Measurements from ENCODE around the gene B3GALNT1.
"Not testable (repeated sequence)": the region's sequence is repeated elsewhere in the genome, so short reads cannot be mapped to it uniquely, and the experiment has no call there.

The B3GALNT1 gene

DNA sequence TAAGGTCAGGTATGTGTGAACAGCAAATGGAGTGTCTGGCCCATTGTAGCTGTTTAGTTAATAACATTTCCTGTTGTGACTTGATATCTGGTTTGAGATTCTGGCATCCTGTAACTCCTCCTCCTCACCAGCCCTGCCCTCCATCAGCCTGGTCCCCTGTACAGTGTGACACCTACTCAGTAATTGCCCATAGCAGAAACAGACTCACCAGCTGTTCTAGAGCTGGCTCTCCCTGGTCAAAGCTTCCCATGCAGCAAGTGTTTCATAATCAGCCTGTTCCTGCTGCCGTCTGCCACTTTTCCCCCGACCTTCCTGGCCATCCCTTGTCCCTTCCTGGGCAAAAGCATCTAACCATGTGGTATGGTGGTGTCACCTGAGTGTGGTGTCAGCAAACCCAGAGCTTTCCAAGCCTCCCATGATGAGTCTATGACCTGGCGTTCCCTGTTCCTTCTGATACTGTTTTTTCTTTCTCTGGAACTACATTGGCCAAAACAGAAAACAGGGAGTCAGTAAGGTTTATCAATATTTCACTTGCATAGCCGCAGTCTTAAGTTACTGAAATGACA lies 55.4 kb downstream of the B3GALNT1 start:
- no peak overlapping the region for H3K4me3 ChIP-seq
- TF ChIP-seq, protein P1, sequence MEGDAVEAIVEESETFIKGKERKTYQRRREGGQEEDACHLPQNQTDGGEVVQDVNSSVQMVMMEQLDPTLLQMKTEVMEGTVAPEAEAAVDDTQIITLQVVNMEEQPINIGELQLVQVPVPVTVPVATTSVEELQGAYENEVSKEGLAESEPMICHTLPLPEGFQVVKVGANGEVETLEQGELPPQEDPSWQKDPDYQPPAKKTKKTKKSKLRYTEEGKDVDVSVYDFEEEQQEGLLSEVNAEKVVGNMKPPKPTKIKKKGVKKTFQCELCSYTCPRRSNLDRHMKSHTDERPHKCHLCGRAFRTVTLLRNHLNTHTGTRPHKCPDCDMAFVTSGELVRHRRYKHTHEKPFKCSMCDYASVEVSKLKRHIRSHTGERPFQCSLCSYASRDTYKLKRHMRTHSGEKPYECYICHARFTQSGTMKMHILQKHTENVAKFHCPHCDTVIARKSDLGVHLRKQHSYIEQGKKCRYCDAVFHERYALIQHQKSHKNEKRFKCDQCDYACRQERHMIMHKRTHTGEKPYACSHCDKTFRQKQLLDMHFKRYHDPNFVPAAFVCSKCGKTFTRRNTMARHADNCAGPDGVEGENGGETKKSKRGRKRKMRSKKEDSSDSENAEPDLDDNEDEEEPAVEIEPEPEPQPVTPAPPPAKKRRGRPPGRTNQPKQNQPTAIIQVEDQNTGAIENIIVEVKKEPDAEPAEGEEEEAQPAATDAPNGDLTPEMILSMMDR (IDR thresholded peaks at IDR 0.05): no peak
- no peak for DNase-seq (ENCODE audit: low spot score)
- no peak overlapping the region for H3K27ac ChIP-seq

DNA sequence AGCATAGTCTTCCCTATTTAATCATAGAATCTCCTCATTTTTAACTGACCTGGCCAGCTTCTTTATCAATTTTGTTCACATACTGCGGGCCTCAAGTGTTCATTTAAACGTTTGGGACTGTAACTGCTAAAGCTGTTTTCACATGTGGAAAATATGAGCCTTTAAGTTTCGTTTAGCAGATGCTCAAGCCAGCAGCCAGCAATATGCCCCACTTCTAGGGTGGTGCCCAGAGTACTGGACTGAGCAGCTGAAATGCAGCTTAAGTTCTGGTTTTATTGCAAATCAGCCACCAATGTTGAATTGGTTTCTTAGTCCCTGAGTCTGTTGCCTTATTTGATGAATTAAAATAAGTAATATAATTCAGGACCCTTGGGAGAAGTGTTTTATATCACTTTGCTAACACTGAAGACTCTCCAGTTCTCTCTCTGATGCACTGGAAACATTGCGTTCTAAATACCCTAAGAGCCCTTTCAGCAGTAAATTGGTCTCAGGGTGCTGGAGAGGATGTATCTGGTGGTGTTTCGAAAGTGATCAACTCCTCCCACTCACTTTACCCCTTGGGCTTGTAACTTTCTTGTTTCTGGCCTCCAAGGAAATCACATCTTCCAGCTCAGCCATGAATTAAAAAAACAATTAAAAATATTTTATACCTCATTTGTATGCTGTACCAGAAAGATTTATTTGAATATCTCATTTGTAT lies 61.7 kb downstream of the B3GALNT1 start:
- TF ChIP-seq, protein P1 (IDR thresholded peaks at IDR 0.05): no peak
- H3K27ac ChIP-seq: no peak overlapping the region

DNA sequence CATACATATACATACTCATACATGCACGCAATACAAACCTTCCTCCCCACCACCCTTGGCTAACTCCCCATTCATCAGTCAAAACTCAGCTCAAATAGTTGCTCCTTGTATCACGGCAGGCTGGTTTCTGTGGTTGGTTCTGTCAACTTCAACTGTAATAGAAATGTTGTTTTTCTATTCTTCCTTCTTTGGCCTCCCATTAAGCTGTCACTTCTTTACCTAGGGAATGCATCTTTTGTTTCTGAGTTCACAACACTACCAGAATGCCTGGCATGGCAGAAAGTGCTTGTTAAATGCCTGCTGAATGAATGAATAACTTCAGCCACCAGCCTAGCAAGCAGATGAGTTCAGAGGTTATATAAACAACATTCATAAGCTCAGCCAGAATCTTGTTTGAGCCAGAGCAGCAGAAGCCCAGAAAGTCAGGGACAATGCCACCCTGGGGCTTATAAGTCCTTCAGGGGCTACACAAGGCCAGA lies 63.1 kb downstream of the B3GALNT1 start:
- no peak for DNase-seq (ENCODE audit: low spot score)
- TF ChIP-seq, protein P1 (IDR thresholded peaks at IDR 0.05): no peak
- Histone ChIP-seq H3K27ac (no peak overlapping the region), H3K4me3 (no peak overlapping the region)

More for the DNA sequence above, 61.7 kb downstream of the B3GALNT1 start:
- DNase-seq (ENCODE audit: low spot score): no peak
- no peak overlapping the region for H3K4me3 ChIP-seq

DNA sequence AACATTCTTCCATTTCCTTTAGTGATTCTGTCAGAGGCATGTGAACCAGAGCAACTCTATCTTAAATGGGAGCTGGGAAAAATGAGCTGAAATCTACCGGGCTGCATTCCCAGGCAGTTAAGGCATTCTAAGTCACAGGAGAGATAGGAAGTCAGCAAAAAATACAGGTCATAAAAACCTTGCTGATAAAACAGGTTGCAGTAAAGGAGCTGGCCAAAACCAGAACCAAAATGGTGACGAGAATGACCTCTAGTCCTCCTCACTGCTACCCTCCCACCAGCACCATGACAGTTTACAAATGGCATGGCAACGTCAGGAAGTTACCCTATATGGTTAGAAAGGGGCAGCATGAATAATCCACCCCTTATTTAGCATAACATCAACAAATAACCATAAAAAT lies 66.4 kb downstream of the B3GALNT1 start:
- TF ChIP-seq, protein P1 (IDR thresholded peaks at IDR 0.05): no peak
- DNase-seq (ENCODE audit: low spot score): no peak
- H3K27ac ChIP-seq: no peak overlapping the region
- no peak overlapping the region for H3K4me3 ChIP-seq

DNA sequence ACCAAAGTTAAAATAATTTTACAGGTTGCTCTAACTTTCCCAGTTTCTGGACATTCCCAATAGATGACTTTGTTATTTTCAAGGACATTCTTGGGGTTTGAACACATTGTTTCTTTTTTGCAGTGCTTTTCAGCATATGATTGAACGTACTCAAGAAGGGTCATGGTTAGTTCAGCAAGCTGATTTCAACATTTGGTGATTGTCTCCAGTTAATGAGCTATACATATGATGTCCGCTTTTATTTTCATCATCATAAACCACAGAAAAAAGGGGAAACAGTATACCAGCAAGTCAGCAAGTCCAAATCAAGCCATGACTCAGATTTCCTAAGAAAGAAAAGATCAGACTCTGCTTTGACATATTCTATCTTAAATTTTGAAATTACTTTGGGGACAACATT lies 69.4 kb downstream of the B3GALNT1 start:
- TF ChIP-seq, protein P1 (IDR thresholded peaks at IDR 0.05): no peak
- peak overlapping the region in 1 of 2 donors; percentile 7 for H3K27ac ChIP-seq

DNA sequence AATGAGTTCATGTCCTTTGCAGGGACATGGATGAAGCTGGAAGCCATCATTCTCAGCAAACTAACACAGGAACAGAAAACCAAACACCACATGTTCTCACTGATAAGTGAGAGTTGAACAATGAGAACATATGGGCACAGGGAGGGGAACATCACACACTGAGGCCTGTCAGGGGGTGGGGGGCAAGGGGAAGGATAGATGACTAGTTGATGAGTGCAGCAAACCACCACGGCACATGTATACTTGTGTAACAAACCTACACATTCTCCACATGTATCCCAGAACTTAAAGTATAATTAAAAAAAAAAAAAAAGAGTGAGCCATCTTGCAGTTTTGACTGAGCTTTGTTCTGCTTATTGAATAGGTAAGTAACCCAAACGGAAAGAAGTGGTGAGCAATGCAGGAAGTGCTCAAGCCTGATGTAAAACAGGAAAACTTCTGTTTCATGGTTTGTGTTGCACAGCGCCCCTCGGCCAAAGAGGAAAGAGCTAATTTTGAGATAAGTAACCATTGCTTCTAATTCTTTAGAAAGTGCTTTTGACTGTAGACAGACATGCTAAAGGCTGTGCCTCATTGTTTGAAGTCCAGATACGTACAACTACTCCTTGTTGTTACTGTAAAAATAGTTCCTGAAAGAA lies 70.1 kb downstream of the B3GALNT1 start:
- H3K27ac ChIP-seq: peak overlapping the region in 1 of 2 donors; percentile 7
- DNase-seq (ENCODE audit: low spot score); H3K4me3 ChIP-seq: not testable (repeated sequence)

More for the DNA sequence above, 69.4 kb downstream of the B3GALNT1 start:
- no peak overlapping the region for H3K4me3 ChIP-seq
- DNase-seq (ENCODE audit: low spot score): no peak
